ENCODE results near the gene BAIAP2. TPM values are rescaled to one million over a fixed set of nuclear protein-coding genes. Genes with fewer than 3 reads are reported as not detected.
"Not testable (repeated sequence)": the region's sequence is repeated elsewhere in the genome, so short reads cannot be mapped to it uniquely, and the experiment has no call there.

BAIAP2 gene
- total RNA-seq, 1 donor from 2014 or later, result 27.9 TPM

DNA sequence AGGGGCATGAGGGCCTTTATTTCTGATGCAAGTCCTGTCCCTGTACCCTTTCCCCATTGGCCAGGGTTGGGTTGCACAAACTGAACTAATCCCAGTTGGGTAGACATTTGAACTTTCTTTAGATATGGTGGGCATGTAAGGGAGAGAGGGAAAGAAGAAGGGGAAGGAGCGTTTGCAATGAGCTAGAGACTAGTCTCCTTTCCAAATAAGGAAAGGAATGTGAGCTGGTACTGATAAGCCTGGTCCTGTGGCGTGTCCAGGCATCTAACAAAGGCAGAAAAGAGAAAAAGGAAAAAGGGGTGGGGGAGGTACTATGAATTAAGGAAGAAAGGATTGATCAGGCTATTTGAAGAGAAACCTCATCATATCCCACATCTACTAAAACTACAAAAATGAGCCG, 23.0 kb upstream of the BAIAP2 start:
- no peaks in the 10 kb centered on the region for H3K4me1 ChIP-seq
- TF ChIP-seq CTCF (IDR thresholded peaks at IDR 0.05; ENCODE audit: borderline replicate concordance), result no peak
- H3K27ac ChIP-seq (replicated peaks), result no peak overlapping the region
- DNase-seq, result no peak
- H3K9me3 ChIP-seq (replicated peaks), result peaks cover 21% of the 10 kb centered on the region
- H3K27me3 ChIP-seq (ENCODE audit: low read depth), result no peaks in the 10 kb centered on the region
- H3K4me3 ChIP-seq, result no peak overlapping the region
- H3K36me3 ChIP-seq, result no peaks in the 10 kb centered on the region
- intact Hi-C loops (cut with micrococcal nuclease), result no loop called here

DNA sequence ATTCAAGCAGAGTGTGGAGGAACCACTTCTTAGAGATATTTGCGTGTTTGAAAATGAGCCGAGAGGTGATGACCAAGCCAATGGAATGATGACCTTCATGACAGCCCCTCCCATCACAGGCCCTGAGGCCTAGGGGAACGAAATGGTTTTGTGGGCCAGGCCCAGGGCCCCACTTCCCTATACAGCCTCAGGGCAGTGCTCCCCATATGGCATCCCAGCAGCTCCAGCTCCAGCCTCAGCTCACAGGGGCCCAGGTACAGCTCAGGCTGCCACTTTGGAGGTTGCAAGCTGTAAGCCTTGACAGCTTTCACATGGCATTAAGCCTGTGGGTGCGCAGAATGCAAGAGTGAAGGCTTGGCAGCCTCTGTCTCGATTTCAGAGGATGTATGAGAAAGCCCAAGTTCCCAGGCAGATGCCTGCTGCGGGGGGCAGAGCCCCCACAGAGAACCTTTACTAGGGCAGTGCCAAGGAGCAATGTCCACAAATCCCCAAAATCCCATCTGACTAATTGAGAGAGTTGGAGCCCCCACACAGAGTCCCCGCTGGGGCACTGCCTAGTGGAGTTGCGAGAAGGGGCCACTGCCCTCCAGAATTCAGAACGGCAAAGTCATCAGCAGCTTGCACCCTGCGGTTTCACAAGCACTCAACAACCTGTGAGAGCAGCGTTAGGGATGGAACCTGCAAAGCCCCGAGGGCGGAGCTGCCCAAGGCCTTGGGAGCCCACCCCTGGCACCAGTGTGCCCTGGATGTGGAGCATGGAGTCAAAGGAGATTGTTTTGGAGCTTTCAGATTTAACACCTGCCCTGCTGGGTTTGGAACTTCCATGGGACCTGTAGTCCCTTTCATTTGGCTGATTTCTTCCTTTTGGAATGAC, 22.1 kb upstream of the BAIAP2 start:
- TF ChIP-seq CTCF (IDR thresholded peaks at IDR 0.05; ENCODE audit: borderline replicate concordance), result no peak
- peaks cover 21% of the 10 kb centered on the region for H3K9me3 ChIP-seq (replicated peaks)
- H3K27me3 ChIP-seq (ENCODE audit: low read depth), result no peaks in the 10 kb centered on the region
- H3K27ac ChIP-seq (replicated peaks), result no peak overlapping the region
- H3K4me1 ChIP-seq, result peaks cover 4% of the 10 kb centered on the region
- H3K36me3 ChIP-seq, result no peaks in the 10 kb centered on the region
- intact Hi-C loops (cut with micrococcal nuclease), result no loop called here
- no peak for DNase-seq
- no peak overlapping the region for H3K4me3 ChIP-seq

DNA sequence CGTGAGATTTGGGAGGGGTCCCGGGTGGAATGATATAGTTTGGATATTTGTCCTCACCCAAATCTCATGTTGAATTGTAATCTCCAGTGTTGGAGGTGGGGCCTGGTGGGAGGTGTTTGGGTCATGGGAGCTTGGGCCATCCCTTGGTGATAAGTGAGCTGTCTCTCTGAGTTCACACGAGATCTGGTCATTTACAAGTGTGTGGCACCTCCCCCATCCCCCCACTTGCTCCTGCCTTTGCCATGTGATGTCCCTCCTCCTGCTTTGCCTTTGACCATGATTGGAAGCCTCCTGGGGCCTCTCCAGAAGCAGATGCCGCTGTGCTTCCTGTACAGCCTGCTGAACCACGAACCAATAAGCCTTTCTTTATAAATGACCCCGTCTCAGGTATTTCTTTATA, 21.3 kb upstream of the BAIAP2 start:
- no peak for DNase-seq

GRCh38 chr17:81015136-81015535, 19.8 kb upstream of the BAIAP2 start:
- peaks cover 13% of the 10 kb centered on the region for H3K4me1 ChIP-seq
- no peak for TF ChIP-seq CTCF (IDR thresholded peaks at IDR 0.05; ENCODE audit: borderline replicate concordance)
- no peaks in the 10 kb centered on the region for H3K36me3 ChIP-seq
- DNase-seq, result no peak
- no peaks in the 10 kb centered on the region for H3K27me3 ChIP-seq (ENCODE audit: low read depth)
- no peak overlapping the region for H3K4me3 ChIP-seq
- no peak overlapping the region for H3K27ac ChIP-seq (replicated peaks)
- H3K9me3 ChIP-seq (replicated peaks), result peaks cover 21% of the 10 kb centered on the region
- intact Hi-C loops (cut with micrococcal nuclease), result no loop called here

More for the DNA sequence above, 21.3 kb upstream of the BAIAP2 start:
- intact Hi-C loops (cut with micrococcal nuclease), result no loop called here
- Histone ChIP-seq H3K4me3 (no peak overlapping the region), H3K27ac (replicated peaks) (no peak overlapping the region), H3K4me1 (peaks cover 12% of the 10 kb centered on the region), H3K9me3 (replicated peaks) (peaks cover 21% of the 10 kb centered on the region), H3K36me3 (no peaks in the 10 kb centered on the region), H3K27me3 (ENCODE audit: low read depth) (no peaks in the 10 kb centered on the region)
- no peak for TF ChIP-seq CTCF (IDR thresholded peaks at IDR 0.05; ENCODE audit: borderline replicate concordance)

DNA sequence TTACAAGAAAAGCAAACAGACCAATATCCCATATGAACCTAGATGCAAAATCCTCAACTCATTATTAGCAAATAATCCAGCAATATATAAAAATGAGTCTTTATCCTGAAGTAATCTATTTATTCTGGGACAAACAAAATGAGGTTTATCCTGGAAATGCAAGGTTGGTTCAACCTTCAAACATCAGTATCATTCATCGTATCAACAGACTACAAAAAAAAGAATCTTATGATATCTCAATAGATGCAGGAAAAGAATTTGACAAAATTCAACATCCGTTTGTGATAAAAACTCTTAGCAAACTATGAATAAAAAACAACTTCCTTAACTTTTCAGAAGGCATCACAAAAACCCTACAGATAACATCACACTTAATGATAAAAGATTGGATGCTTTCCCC, 18.4 kb upstream of the BAIAP2 start:
- no peak overlapping the region for H3K27ac ChIP-seq (replicated peaks)
- H3K4me3 ChIP-seq, result no peak overlapping the region
- no peak for DNase-seq
- intact Hi-C loops (cut with micrococcal nuclease), result no loop called here
- H3K4me1 ChIP-seq, result peaks cover 26% of the 10 kb centered on the region
- H3K27me3 ChIP-seq (ENCODE audit: low read depth), result no peaks in the 10 kb centered on the region
- TF ChIP-seq CTCF (IDR thresholded peaks at IDR 0.05; ENCODE audit: borderline replicate concordance), result no peak
- H3K36me3 ChIP-seq, result no peaks in the 10 kb centered on the region
- peaks cover 11% of the 10 kb centered on the region for H3K9me3 ChIP-seq (replicated peaks)

DNA sequence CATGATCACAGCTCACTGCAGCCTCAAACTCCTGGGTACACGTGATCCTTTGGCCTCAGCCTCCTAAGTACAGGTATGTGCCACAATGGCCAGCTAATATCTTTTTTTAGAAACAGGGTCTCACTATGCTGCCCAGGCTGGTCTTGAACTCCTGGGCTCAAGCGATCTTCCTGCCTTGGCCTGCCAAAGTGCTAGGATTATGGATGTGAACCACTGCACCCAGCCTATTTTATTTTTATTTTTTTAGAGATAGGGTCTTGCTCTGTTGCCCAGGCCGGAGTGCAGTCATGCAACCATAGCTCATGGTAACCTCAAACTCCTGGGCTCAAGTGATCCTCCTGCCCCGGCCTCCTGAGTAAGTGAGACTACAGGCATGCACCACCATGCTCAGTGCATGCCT, 17.6 kb upstream of the BAIAP2 start:
- DNase-seq, result not testable (repeated sequence)
- H3K4me3 ChIP-seq, result peak overlapping the region; percentile 56
- H3K27ac ChIP-seq (replicated peaks), result peak overlapping the region; percentile 77

More for the DNA sequence above, 17.6 kb upstream of the BAIAP2 start:
- H3K9me3 ChIP-seq (replicated peaks); intact Hi-C loops (cut with micrococcal nuclease); H3K27me3 ChIP-seq (ENCODE audit: low read depth); H3K36me3 ChIP-seq: not testable (repeated sequence)
- H3K4me1 ChIP-seq, result peaks cover 34% of the 10 kb centered on the region

All from left ventricle myocardium inferior (tissue), 1 donor.